T-helper 2 cell treated with Interferon-gamma antibody and Interleukin-4, amounts not matched to agents 5 μg/mL and 100 μg/mL, for 36 hours (primary cell): ENCODE measurements around the gene G6PC1.
"Not testable (repeated sequence)": the region's sequence is repeated elsewhere in the genome, so short reads cannot be mapped to it uniquely, and the experiment has no call there.

ENCODE experiments used
- DNase-seq: peaks from one replicate; pipeline ENCODE4 v3.0.0; 2021; ENCODE audit warnings: low spot score
- H3K27ac Mint-ChIP-seq: one replicate; pipeline ENCODE4 v1.8.0; 2021; ENCODE audit warnings: mild to moderate bottlenecking, mixed read lengths
- H3K27me3 Mint-ChIP-seq: one replicate; pipeline ENCODE4 v1.8.0; 2021; ENCODE audit warnings: low read depth, mixed read lengths
- H3K36me3 Mint-ChIP-seq: one replicate; pipeline ENCODE4 v1.8.0; 2021; ENCODE audit warnings: low read depth, mixed read lengths
- H3K4me1 Mint-ChIP-seq: one replicate; pipeline ENCODE4 v1.8.0; 2021; ENCODE audit warnings: low read depth, mixed read lengths
- H3K4me3 Mint-ChIP-seq: one replicate; pipeline ENCODE4 v1.8.0; 2022; ENCODE audit warnings: mild to moderate bottlenecking, moderate library complexity, mixed read lengths
- H3K9me3 Mint-ChIP-seq: one replicate; pipeline ENCODE4 v1.8.0; 2021; ENCODE audit warnings: mixed read lengths

Gene G6PC1

DNA sequence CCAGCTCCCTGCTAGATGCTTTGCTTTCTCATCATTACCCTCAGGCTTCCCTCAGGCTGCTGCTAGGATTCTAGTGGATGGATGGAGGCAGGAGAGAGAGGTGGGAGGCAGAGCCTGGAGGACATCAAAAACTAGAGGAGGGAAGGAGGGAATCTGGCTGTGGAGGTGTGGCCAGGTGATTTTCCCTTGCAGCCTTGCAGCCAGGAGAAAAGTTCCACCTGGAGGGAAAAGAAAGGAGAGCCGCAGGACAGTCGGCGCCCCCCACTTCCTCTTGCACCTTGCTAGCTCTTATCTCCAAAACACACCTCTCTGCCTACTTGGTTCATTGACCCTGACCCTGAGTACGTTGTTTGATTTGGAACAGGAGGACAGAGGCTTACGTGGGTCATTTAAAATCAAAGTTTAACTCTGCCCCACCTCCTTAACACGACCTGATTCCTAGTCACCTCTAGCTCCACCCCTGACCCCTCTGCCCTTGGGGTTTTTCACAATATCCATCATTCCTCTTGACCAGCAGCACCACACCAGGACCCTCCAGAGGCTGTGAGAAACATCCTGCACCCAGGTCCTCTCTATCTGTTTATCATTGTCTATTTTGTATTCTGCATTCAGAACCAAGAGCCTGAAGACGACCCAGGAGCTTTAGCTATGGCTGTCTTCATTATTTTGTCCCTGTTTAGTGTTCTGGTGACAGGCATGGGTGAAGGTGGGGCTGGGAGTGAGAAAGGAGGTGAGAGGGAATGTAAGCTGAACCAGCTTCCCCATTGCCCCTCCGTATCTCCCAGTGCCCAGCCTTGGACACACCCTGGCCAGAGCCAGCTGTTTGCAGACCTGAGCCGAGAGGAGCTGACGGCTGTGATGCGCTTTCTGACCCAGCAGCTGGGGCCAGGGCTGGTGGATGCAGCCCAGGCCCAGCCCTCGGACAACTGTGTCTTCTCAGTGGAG lies 33.7 kb upstream of the G6PC1 start:
- no peaks in the 10 kb centered on the region for H3K36me3 Mint-ChIP-seq
- no peak for DNase-seq
- H3K27me3 Mint-ChIP-seq = peaks cover 5% of the 10 kb centered on the region

DNA sequence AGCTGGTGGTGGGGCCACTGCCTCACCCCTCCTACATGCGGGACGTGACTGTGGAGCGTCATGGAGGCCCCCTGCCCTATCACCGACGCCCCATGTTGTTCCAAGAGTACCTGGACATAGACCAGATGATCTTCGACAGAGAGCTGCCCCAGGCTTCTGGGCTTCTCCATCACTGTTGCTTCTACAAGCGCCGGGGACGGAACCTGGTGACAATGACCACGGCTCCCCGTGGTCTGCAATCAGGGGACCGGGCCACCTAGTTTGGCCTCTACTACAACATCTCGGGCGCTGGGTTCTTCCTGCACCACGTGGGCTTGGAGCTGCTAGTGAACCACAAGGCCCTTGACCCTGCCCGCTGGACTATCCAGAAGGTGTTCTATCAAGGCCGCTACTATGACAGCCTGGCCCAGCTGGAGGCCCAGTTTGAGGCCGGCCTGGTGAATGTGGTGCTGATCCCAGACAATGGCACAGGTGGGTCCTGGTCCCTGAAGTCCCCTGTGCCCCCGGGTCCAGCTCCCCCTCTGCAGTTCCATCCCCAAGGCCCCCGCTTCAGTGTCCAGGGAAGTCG lies 32.8 kb upstream of the G6PC1 start:
- H3K4me3 Mint-ChIP-seq, H3K27ac Mint-ChIP-seq, DNase-seq, H3K4me1 Mint-ChIP-seq, H3K27me3 Mint-ChIP-seq, H3K9me3 Mint-ChIP-seq, H3K36me3 Mint-ChIP-seq: not testable (repeated sequence)

More for the DNA sequence above, 33.7 kb upstream of the G6PC1 start:
- H3K4me1 Mint-ChIP-seq = no peaks in the 10 kb centered on the region
- no peak overlapping the region for H3K27ac Mint-ChIP-seq
- no peaks in the 10 kb centered on the region for H3K9me3 Mint-ChIP-seq
- no peak overlapping the region for H3K4me3 Mint-ChIP-seq

DNA sequence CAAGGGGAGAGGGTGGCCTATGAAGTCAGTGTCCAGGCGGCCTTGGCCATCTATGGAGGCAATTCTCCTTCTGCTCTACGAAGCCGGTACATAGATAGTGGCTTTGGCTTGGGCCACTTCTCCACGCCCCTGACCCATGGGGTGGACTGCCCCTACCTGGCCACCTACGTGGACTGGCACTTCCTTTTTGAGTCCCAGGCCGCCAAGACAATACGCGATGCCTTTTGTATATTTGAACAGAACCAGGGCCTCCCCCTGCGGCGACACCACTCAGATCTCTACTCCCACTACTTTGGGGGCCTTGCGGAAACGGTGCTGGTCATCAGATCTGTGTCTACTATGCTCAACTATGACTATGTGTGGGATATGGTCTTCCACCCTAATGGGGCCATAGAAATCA lies 32.3 kb upstream of the G6PC1 start:
- Mint-ChIP-seq H3K27me3 (peaks cover 5% of the 10 kb centered on the region), H3K36me3 (no peaks in the 10 kb centered on the region), H3K4me1 (no peaks in the 10 kb centered on the region), H3K9me3 (no peaks in the 10 kb centered on the region), H3K27ac (no peak overlapping the region), H3K4me3 (no peak overlapping the region)
- DNase-seq = no peak

DNA sequence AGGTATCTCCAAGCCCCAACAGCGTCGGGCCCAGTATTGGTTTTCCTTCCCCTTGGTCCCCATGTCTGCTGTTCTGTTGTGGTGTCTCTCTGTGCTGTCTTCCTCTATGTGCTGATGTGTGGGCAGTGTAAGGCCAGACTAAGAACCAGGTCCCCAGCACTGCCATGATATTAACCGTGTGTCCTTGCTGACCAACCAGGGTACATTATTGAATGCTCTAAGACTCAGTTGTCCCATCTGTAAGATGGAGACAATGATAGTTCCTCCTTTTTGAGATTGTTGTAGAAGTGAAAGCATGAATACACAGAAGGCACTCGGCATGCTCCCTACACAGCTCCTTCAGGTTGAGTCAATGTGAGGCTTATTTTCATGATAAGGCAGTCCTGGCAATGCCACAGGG lies 29.0 kb upstream of the G6PC1 start:
- no peaks in the 10 kb centered on the region for H3K4me1 Mint-ChIP-seq
- H3K9me3 Mint-ChIP-seq = no peaks in the 10 kb centered on the region
- H3K27ac Mint-ChIP-seq = no peak overlapping the region
- H3K27me3 Mint-ChIP-seq = peaks cover 3% of the 10 kb centered on the region
- no peaks in the 10 kb centered on the region for H3K36me3 Mint-ChIP-seq
- no peak for DNase-seq
- H3K4me3 Mint-ChIP-seq = no peak overlapping the region

DNA sequence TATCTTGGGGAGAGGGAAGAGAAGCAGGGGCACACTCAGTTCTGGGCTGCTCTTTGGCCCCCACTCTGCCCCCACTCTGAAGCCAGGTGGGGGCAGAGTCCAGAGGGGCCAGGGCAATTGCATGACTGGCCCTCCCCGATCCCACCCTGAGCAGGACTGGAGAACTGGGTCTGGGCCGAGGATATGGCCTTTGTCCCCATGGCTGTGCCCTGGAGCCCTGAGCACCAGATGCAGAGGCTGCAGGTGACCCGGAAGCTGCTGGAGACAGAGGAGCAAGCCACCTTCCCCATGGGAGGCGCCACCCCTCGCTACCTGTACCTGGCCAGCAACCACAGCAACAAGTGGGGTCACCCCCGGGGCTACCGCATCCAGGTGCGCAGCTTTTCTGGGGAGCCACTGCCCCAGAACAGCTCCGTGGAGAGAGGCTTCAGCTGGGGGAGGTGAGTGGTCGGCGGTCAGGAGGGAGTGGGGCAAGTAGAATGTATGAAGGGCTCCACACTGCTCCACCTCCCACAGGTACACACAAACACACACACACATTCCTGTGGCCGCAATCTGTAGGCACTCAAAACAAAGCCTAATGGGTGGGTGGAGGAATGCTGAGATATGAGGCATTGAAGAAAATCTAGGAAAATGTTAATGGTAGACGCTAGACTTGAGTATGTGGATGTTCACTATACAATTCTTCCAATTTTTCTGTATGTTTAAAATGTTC lies 28.2 kb upstream of the G6PC1 start:
- Mint-ChIP-seq H3K27ac (no peak overlapping the region), H3K4me3 (no peak overlapping the region)

DNA sequence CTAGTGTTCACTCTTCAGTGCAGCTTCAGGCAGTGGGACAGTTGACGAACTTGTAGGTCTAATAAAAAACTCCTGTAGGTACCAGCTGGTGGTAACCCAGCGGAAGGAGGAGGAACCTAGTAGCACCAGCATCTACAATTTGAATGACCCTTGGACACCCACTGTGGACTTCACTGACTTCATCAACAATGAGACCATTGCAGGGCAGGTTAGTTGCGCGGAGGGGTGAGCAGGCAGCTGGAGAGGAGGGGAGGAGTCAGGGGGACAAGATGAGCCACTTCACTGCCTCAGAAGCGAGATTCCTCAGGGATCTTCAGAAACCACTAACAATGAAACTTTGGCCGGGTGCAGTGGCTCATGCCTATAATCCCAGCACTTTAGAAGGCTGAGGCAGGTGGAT lies 27.3 kb upstream of the G6PC1 start:
- Mint-ChIP-seq H3K4me1 (no peaks in the 10 kb centered on the region), H3K9me3 (no peaks in the 10 kb centered on the region), H3K27me3 (peaks cover 2% of the 10 kb centered on the region), H3K4me3 (no peak overlapping the region), H3K36me3 (no peaks in the 10 kb centered on the region), H3K27ac (no peak overlapping the region)
- no peak for DNase-seq

More for the DNA sequence above, 28.2 kb upstream of the G6PC1 start:
- no peaks in the 10 kb centered on the region for H3K27me3 Mint-ChIP-seq
- no peaks in the 10 kb centered on the region for H3K36me3 Mint-ChIP-seq
- no peak for DNase-seq
- H3K4me1 Mint-ChIP-seq = no peaks in the 10 kb centered on the region
- no peaks in the 10 kb centered on the region for H3K9me3 Mint-ChIP-seq

DNA sequence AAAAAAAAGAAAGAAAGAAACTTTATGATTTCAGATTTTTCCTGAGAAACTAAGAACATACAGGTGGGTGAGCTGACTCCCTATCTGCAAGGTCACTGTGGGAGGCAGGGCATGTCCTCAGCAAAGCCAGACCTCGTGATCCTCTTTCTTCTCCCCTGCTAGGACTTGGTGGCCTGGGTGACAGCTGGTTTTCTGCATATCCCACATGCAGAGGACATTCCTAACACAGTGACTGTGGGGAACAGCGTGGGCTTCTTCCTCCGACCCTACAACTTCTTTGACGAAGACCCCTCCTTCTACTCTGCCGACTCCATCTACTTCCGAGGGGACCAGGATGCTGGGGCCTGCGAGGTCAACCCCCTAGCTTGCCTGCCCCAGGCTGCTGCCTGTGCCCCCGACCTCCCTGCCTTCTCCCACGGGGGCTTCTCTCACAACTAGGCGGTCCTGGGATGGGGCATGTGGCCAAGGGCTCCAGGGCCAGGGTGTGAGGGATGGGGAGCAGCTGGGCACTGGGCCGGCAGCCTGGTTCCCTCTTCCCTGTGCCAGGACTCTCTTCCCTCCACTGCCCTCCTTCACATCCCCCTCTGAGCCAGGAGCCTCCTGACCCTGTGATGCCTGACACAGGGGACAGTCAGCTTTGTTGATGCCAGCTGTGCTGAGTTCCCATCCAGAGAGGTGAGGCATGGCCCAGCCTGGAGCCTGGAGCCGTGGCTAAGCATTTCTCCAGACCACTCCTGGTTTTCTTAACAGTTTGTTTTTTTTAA lies 26.5 kb upstream of the G6PC1 start:
- H3K9me3 Mint-ChIP-seq, H3K4me3 Mint-ChIP-seq, H3K27ac Mint-ChIP-seq, H3K4me1 Mint-ChIP-seq, H3K27me3 Mint-ChIP-seq, DNase-seq, H3K36me3 Mint-ChIP-seq: not testable (repeated sequence)

DNA sequence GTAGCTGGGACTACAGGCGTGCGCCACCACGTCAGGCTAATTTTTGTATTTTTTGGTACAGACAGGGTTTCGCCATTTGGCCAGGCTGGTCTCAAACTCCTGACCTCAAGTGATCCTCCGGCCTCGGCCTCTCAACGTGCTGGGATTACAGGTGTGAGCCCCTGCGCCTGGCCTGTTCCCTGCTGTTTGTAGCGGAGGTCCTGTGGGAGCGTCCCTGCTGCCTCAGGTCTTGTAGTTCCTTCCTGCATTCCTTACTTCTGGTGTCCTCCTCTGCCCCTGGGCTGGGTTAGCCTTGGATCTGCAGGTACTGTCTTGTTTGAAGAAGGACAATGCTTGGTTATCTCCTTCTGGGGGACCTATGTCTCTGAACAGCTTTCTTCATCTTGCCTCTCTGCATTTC lies 23.6 kb upstream of the G6PC1 start:
- no peak for DNase-seq
- Mint-ChIP-seq H3K27ac (no peak overlapping the region), H3K27me3 (peaks cover 2% of the 10 kb centered on the region), H3K9me3 (no peaks in the 10 kb centered on the region), H3K4me3 (no peak overlapping the region), H3K4me1 (no peaks in the 10 kb centered on the region), H3K36me3 (no peaks in the 10 kb centered on the region)

DNA sequence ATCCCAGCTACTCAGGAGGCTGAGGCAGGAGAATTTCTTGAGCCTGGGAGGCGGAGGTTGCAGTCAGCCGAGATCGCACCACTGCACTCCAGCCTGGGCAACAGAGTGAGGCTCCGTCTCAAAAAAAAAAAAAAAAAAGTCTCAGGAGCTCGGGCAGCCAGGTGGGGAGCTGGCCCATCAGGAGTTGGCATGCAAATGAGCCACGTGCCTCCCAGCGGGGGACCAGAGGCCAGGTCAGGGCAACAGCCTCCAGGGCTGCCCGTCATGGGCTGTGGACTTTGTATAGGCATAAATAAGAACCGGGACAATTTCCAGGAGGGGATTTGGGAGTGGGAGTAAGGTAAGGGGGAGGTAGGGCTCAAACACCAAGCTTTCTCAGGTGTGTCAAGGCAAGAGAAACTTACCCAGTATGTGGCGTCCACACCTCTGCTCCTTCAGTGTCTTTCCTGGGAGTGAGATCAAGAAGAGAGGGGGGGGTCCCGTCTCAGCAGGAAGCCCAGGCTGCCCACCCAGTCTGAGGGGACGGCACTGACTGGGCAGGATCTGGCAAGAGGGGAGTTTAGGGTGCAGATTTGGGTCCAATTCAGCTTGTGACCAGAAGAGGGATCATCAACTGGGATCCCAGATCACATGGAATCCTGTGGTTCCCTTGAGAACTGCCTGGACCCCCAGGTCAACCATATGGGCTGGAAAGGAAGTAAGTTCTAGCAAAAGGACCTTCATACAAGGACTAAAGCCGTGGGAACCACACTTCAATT lies 22.3 kb upstream of the G6PC1 start:
- Mint-ChIP-seq H3K9me3 (no peaks in the 10 kb centered on the region), H3K4me1 (no peaks in the 10 kb centered on the region), H3K27ac (no peak overlapping the region), H3K4me3 (no peak overlapping the region), H3K27me3 (peaks cover 2% of the 10 kb centered on the region), H3K36me3 (no peaks in the 10 kb centered on the region)
- no peak for DNase-seq

DNA sequence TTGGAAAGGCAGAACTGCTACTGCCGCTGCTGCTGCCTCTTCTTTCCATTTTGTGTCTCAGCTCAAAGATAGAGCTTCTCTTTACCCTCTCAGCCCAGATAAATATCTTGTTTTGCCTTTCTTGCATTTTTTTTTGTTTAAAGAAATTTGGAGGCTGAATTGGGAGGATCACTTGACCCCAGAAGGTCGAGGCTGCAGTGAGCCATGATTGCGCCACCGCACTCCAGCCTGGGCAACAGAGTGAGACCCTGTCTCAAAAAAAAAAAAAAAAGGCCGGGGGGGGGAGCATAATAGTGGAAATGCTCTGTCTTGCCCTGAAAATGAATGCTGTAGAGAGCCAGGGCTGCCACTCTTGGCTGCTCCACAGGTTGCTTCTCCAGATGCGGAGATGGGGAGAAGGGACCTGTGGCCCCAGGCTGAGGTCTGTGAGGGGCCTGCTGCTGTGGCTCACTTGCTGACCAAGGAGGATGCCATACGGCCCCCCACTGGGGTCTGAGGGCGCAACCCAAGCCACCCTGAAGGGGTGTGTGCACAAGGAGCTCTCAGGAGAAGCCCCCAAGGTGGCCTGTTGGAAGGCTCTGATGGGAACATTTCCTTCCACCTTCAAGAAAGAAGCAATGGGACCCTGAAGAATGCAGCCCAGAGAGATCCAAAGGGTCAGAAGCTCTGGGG lies 21.5 kb upstream of the G6PC1 start:
- H3K4me3 Mint-ChIP-seq = no peak overlapping the region
- H3K27me3 Mint-ChIP-seq = peaks cover 2% of the 10 kb centered on the region

DNA sequence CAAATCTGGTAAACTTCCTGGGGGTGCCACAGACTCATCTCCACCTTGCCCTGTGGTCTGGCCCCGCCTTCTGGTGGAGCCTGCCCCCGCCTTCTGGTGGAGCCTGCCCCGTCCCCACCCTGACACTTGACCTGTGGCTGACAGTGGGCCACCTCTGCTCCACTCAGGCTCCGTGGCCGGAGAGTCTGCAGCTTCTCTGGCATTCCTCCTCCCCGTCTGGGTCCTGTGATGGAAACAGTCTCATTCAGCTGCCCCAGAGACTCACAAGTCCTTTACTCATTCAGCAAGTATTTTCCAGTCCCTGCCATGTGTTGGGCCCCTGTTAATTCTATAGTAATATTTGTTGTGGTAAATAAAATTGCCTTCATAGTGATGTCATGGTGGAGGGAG lies 21.0 kb upstream of the G6PC1 start:
- no peaks in the 10 kb centered on the region for H3K36me3 Mint-ChIP-seq
- H3K4me3 Mint-ChIP-seq = no peak overlapping the region
- DNase-seq = no peak
- no peaks in the 10 kb centered on the region for H3K4me1 Mint-ChIP-seq
- no peaks in the 10 kb centered on the region for H3K9me3 Mint-ChIP-seq
- peaks cover 2% of the 10 kb centered on the region for H3K27me3 Mint-ChIP-seq
- no peak overlapping the region for H3K27ac Mint-ChIP-seq

More for the DNA sequence above, 21.5 kb upstream of the G6PC1 start:
- Mint-ChIP-seq H3K9me3 (no peaks in the 10 kb centered on the region), H3K27ac (no peak overlapping the region), H3K4me1 (no peaks in the 10 kb centered on the region), H3K36me3 (no peaks in the 10 kb centered on the region)
- no peak for DNase-seq

DNA sequence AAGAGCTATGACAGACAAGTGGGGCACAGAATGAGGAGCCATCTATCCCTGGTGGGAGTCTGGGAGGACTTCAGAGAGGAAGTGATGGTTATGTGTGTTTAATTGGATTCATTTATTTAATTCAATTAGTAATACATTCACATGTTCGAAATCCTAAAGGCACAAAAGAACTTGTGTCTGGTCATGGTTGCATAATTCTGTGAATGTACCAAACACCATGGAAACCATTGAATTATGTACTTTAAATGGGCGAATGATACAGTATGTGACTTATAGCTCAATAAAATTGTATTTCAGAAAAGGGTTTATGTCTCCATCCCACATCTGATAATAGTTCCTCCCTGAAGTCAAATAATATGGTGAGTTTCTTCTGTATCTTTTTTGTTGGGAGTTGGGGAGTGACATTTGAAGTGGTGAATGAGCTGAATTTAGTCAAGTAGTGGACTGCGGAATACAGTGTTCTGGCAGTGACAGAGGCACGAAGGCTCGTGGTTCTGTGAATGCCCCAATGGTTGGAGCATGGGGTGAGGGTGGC lies 19.8 kb upstream of the G6PC1 start:
- H3K4me1 Mint-ChIP-seq = no peaks in the 10 kb centered on the region
- no peak overlapping the region for H3K4me3 Mint-ChIP-seq
- H3K36me3 Mint-ChIP-seq = no peaks in the 10 kb centered on the region
- no peak for DNase-seq
- peaks cover 2% of the 10 kb centered on the region for H3K27me3 Mint-ChIP-seq
- no peak overlapping the region for H3K27ac Mint-ChIP-seq
- H3K9me3 Mint-ChIP-seq = no peaks in the 10 kb centered on the region

DNA sequence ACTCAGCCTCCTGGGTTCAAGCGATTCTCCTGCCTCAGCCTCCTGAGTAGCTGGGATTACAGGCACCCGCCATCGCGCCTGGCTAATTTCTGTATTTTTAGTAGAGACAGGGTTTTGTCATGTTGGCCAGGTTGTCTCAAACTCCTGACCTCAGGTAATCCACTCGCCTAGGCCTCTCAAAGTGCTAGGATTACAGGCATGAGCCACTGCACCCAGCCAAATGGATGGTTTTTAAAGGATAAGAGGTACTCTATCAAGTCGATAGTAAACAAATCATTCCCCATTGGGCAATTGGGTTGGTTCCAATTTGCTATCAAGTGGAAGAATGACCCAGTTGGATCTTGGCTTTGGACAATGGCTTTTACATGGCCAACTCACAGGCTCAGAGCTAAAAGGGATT lies 18.9 kb upstream of the G6PC1 start:
- H3K27me3 Mint-ChIP-seq, H3K4me1 Mint-ChIP-seq, DNase-seq, H3K27ac Mint-ChIP-seq, H3K36me3 Mint-ChIP-seq, H3K9me3 Mint-ChIP-seq, H3K4me3 Mint-ChIP-seq: not testable (repeated sequence)
